GM21423 (cell line): Measurements from ENCODE around the gene ADAM19.

Experiments used
- ATAC-seq: cut with Tn5 transposase; IDR thresholded peaks from one replicate; pipeline ENCODE4 v1.9.1; 2021; ENCODE audit warnings: mild to moderate bottlenecking, moderate library complexity; ENCODE audit not compliant: unreplicated experiment

ADAM19 gene

GRCh38 chr5:157469073-157469472 lies 106.5 kb downstream of the ADAM19 start:
- ATAC-seq, result no peak

GRCh38 chr5:157468293-157468965 lies 107.1 kb downstream of the ADAM19 start:
- no peak for ATAC-seq

GRCh38 chr5:157464519-157465171 lies 110.9 kb downstream of the ADAM19 start:
- peak; percentile 80 for ATAC-seq

- ATAC-seq, result no peak
Observed at GRCh38 chr5:157463621-157464518, 111.7 kb downstream of the ADAM19 start.

GRCh38 chr5:157463081-157463480 lies 112.5 kb downstream of the ADAM19 start:
- ATAC-seq, result no peak

GRCh38 chr5:157460921-157461792 lies 114.4 kb downstream of the ADAM19 start:
- no peak for ATAC-seq

- ATAC-seq, result no peak
Observed at GRCh38 chr5:157459715-157460599, 115.6 kb downstream of the ADAM19 start, which contains the start of gene NIPAL4. TSS of gene NIPAL4 (plus strand) at chr5:157460213. CDS start at chr5:157460321, 108 bp downstream.

- ATAC-seq, result no peak
Observed at GRCh38 chr5:157458835-157459234, 116.7 kb downstream of the ADAM19 start.

GRCh38 chr5:157457391-157457790 lies 118.2 kb downstream of the ADAM19 start:
- ATAC-seq, result no peak

- no peak for ATAC-seq
Observed at GRCh38 chr5:157456301-157456700, 119.3 kb downstream of the ADAM19 start.

- no peak for ATAC-seq
Observed at GRCh38 chr5:157455057-157455456, 120.5 kb downstream of the ADAM19 start.

- no peak for ATAC-seq
Observed at GRCh38 chr5:157454273-157454672, 121.3 kb downstream of the ADAM19 start.

- ATAC-seq, result no peak
Observed at GRCh38 chr5:157451806-157452205, 123.8 kb downstream of the ADAM19 start.

GRCh38 chr5:157450024-157450423 lies 125.6 kb downstream of the ADAM19 start:
- ATAC-seq, result no peak

GRCh38 chr5:157449011-157449723 lies 126.4 kb downstream of the ADAM19 start:
- ATAC-seq, result no peak

GRCh38 chr5:157447201-157447637 lies 128.4 kb downstream of the ADAM19 start:
- ATAC-seq, result no peak

GRCh38 chr5:157446412-157446935 lies 129.1 kb downstream of the ADAM19 start:
- ATAC-seq, result no peak

- no peak for ATAC-seq
Observed at GRCh38 chr5:157445745-157446411, 129.7 kb downstream of the ADAM19 start.
